Pulmonary artery endothelial cell (primary cell): ENCODE data around the gene MAP2K5. TPM values are rescaled to one million over a fixed set of nuclear protein-coding genes. Genes with fewer than 3 reads are reported as not detected.
"Not testable (repeated sequence)": the region's sequence is repeated elsewhere in the genome, so short reads cannot be mapped to it uniquely, and the experiment has no call there.

Source experiments
- DNase-seq: peaks from one replicate; pipeline ENCODE4 v3.0.0-alpha.2; 2011; ENCODE audit warnings: low read depth, low spot score
- total RNA-seq: library from RNA; depleted of rRNA; stranded (reverse); fragments of >200 nt; gene quantifications from 2 replicates; pipeline ENCODE4 v1.2.3, GENCODE V29; 2014

Gene MAP2K5
- total RNA-seq, 1 donor from 2014 or later, result 4.1 TPM

DNA sequence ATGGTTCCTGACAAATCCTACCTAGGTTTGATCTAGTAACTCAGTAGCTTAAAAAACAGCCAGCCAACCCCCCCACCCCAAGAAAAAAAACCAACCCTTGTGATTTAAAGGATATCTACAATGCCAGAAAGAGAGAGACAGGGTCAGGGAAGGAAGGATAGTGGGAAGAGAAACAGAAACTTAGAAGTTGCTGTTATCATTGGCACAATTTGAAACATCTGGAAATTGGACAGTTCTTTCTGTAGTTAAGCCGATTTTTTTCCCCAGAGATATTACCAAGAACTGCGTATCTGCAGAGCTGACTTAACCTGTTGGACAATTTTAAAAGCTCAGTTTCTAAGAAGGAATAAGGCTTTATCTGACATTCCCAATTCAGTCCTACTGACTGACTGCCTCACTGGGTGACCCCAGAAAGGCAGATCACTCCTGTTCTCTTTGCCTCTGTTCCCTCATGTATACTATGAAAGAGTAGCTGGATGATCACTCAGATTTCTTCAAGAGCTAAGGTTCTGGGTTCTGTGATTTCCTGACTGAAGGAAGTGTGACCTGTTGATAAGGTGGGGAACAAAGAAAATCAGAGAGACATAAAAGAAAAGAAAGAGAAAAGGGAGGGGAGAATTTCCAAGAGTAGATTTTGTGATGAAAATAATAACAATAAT lies 128.3 kb downstream of the MAP2K5 start:
- no peak for DNase-seq

DNA sequence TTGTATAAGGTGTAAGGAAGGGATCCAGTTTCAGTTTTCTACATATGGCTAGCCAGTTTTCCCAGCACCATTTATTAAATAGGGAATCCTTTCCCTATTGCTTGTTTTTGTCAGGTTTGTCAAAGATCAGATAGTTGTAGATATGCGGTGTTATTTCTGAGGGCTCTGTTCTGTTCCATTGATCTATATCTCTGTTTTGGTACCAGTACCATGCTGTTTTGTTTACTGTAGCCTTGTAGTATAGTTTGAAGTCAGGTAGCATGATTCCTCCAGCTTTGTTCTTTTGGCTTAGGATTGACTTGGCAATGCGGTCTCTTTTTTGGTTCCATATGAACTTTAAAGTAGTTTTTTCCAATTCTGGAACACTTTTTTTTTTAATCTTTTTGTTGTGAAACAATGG lies 130.3 kb downstream of the MAP2K5 start:
- DNase-seq, result not testable (repeated sequence)

DNA sequence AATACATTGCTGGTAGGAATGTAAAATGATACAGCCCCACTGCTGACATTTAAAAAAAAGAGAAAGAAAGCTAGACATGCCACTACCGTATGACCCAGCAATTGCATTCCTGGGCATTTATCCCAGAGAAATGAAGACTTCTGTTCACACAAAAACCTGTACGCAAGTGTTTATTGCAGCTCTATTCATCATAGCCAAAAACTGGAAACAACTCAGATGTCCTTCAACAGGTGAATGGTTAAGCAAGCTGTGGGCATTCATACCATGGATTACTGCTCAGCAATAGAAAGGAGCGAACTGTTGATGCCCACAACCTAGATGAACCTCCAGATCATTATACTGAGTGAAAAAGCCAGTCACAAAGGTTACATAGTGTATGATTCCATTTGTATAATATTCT lies 132.5 kb downstream of the MAP2K5 start:
- no peak for DNase-seq

DNA sequence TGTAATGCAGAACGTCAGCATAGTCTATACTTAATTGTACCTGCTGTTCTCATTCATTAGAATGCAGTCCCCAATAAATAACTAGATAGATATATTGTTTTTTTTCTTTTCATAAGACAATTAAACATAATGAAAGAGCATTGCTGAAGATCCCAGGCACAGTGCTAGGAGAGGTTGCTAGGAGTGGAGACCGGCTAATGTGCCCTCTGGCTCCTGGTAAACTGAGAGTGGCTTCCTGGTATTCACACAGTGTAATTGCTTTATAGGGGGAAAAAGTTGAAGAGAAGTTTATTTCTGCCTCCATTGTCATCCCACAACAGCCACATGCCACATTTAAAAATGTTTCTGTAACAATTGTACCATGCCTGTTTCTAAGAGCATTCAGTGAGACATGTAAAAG lies 135.6 kb downstream of the MAP2K5 start:
- DNase-seq, result no peak

DNA sequence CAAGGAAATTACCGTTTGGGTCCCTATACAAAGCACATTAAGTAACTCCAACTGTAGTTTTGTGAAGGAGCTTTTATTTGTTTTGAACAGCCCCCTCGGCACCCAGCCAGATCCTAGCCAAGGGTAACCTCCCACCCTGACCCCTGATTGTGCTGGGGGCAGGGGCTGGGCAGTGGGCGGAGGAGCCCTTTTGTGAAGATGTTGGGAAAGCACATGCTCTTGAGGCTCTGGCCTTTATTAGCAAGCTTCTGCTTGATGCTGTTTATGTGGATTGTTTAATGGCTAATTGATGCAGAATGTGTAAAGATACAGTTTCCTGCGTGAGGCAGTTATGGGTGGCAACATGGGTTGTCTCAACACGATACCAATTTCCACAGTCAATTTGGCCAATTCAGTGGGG lies 136.5 kb downstream of the MAP2K5 start:
- DNase-seq, result no peak

DNA sequence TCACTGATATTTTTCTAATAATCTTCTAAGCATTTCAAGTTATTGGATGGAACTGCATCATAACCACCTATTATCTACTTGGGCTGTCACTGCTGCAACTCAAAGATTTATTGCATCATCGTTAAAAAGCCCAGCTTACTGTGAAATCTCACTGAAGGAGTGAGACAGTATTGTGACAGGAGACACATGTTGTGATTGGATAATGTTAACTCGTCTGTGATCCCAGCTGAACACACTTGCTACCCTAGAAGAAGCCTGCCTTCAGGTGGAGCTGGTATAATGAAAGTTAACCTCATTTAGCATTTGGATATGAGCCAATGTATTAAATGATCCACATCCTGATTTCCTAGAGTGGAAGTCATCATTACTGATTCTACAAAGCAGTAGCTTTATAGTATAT lies 138.1 kb downstream of the MAP2K5 start:
- no peak for DNase-seq

DNA sequence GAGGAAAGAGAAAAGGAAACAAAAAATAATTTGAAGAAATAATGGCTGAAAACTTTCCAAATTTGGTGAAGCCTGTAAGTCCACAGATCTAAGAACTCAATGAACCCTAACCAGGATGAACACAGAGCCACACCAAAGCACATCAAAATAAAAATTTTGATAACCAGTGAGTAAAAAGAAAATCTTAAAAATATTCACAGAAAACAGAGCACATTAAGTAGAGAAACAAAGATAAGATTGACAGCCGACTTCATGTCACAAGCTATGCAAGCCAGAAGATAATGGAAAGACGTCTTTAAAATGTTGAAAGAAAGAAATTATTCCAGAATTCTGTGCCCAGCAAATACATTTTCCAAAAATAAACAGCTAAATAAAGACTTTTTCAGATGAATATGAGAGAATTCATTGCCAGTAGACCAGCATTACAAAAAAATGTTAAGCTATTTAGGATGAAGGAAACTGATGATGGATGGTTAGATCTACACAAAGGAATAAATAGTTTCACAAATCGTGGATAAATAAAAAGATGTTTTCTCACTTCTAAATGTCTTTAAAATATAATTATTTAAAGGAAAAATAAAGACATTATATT lies 142.6 kb downstream of the MAP2K5 start:
- DNase-seq, result peak; percentile 3

DNA sequence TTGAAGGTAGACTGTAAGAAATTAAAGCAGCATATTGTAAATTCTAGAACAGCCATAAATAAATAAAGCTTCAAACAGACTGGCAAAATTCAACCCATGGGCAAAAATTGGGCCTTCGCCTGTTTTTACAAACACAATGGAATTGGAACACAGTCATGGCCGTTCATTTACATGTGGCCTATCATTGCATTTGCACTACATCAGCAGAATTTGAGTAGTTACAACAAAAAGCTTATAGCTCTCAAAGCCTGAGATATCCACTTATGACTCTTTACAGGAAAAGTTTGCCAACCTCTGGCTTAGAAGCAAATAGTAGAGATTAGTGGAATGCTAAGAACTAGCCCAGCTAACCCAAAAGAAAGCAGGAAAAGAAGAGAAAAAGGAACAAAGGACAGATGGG lies 143.2 kb downstream of the MAP2K5 start:
- no peak for DNase-seq

DNA sequence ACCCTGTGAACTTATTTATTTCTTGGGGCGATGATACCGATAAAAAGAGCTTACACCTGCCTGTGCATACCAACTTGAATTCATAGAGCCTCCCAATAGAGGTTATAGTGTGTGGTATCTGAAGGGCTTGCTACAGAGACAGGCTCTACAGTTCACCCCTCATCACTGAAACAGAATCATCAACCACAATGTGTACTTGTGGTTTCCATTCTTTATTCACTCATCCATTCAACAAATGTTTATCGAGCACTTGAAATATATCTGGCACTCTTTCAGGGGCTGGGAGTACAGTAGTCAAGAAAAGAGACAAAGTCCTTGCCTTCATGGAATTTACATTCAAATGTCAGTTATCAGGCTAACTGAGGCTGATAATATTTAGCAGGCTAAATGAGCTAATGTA lies 148.4 kb downstream of the MAP2K5 start:
- DNase-seq, result no peak

DNA sequence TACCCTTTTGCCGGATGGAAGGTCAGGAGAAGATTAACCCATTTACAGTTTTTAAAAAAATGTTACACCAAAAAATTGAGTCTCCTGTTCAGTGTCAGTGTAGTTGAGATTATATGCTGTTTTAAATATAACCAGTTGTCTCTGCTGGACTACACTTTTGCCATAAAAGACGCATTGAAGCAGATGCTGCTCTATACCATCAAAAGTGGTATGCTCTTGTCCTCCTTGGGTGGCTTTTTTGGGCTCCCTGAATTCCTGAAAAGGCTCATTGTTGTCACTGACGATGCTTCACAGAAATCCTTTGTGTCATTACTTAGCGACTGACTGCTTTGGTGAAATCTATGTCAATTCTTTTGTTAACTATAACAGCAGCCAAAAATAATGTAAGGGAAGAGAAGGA lies 148.9 kb downstream of the MAP2K5 start:
- DNase-seq, result no peak

DNA sequence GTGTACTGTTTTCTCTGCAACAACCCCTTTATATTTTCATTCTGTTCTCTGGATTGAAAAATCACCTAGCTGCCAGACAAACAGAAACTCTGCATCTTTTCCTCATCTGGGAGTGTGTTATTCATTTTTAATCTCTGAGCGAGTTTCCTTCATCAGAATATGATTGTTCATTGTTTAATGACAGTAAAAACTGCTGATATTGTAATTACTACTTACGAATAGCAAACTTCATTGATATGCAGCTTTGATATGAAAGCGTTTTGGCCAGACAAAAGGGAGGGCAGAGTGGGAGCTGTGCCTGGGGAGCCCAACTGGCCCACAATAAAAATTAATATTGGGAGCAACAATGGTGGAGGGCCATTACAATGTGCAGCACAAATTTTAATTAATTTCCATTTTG lies 150.1 kb downstream of the MAP2K5 start:
- DNase-seq, result no peak

DNA sequence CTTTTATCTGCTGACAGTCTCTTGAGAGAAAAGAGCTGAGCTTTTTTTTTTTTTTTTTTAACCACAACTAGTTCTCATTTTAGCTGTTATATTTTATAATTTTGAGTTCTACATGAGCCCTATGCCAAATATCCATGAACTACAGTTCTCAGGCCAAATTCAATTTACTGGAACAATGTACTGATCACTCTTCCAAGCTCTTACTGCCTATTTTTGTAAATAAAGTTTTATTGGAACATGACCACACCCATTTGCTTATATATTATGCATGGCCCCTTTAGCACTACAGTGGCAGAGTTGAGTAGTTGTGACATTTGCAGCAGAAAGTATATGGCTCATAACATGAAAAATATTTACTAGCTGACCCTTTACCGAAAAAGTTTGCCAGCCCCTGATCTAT lies 153.6 kb downstream of the MAP2K5 start:
- no peak for DNase-seq

DNA sequence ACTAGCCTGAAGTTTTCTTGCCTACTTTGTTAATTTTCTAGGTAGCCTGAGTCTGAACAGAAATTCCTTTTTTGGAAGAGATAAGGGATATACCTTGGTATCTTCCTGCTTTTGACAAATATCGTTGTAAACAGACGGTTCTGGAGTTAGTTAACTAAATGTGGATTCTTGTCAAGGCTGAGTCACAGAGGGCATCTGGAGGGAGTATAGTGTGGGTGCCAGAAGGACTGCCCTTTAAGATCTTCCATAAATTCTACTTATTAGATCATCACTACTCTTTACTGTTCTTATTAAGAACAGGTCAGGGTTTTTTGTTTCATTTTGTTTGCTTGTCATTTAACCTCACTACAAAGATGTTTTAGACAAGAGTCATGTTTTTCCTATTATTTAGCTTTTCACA lies 157.5 kb downstream of the MAP2K5 start:
- no peak for DNase-seq

DNA sequence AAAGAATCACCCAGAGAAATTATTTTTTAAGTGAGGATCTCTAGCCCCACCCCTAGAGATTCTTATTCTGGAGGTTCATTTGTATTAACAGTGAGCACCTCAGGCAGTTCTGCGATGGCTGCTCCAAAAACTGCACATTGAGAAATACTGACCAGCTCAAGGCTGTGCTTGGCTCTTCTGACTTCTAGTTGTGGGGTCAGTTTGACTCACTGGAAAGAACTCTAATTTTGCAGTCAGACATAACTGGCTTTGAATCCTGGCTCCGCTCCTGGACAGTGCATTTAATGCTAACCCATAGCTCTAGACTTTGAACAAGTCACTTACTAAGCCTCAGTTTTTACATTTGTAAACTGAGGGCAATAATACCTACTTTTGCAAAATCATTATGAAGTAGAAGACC lies 159.2 kb downstream of the MAP2K5 start:
- no peak for DNase-seq

DNA sequence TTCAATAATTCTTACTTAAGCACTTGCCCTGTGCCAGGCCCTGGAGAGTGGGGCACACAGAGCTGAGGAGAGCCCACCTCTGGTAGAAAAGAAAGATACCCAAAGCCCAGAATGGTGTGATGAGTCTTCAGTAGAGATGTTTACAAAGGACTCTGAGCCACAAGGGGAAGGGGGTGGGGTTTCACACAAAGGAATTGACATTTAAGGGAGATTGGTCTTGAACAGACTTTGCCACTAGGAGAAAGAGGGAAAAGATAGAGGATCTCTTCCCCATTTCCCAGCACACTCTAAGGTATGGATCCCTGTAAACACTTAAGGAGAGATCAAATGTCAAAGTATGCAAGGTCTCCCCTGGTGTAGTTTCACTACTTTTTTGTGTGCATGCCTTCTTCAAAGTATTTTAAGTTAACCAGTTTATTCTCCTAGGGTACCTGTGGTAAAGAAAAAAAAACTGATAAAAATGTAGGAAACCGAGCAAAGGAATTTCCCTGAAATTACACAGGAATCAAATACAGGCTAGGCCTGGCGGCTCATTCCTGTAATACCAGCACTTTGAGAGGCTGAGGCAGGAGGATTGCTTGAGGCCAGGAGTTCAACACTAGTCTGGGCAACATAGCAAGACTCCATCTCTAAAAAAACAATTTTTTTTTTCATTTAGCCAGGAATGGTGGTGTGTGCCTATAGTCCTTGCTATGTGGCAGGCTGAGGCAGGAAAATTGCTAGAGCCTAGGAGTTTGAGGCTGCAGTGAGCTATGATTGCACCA lies 165.2 kb downstream of the MAP2K5 start:
- DNase-seq, result no peak

DNA sequence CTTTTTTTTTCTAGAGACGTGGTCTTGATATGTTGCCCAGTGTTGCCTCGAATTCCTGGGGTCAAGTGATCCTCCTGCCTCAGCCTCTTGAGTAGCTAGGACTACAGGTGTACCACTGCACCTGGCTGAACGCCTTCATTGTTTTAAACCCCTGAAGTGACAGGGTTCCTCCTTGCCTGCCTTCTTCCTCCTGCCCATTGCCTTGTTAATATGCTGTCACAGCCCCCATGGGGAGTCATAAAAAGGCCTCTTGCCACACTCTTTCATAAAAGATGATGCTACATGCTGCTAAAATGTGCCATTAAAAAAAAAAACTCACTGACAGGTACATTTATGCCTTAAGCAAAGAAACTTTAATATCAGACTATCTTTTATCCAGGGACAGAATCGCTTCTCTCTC lies 166.0 kb downstream of the MAP2K5 start:
- DNase-seq, result no peak

DNA sequence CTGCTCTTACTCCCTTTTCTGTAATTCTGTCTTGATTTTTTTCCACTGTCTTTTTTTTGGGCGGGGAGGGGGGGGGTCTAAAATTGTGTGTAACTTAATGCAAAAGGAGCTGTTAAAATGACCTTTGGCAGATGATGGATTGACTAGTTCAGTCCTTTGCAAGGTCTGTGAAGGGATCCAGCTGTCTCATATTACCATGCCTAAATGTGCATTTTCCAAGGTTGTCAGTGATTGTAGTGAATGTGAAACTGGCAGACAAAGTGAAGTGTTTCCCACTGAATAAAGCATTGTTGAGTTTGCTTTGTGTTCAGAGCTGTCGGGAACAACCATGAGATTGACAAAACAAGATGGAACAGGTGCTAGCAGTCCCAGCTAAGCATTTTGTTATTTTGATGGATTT lies 172.7 kb downstream of the MAP2K5 start:
- no peak for DNase-seq

DNA sequence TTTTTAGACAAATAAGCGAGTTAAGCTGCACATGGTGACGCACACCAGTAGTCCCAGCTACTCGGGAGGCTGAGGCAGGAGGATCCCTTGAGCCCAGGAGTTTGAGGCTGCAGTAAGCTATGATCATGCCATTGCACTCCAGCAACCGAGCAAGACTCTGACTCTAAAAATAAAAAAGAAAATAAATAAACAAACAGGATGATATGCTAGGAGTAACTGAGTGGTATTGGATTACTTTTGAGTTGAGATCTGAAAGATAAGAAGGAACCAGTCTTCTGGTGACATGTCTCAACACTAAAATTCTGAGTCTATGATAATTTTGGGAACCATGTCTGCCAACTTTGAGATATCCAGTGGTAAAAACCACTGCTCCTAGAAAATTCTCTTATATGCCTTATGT lies 173.7 kb downstream of the MAP2K5 start:
- no peak for DNase-seq

DNA sequence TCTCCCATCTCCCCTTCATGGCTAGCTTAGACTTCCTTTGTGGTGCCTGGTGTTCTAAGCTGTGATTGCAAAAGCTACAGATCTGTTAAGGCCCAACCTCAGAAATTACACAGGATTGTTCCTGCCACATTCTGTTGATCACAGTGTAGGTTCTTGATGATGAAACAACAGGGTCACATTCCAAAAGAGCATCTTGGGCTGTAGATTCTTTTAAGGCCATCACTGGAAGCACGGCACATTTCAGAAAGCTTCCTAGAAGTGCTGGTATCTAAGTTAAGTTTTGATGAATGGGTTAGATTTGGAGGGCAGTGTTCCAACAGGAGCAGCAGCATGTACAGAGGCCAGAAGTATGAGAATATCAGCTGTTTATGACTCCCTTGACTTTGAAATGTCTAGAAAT lies 175.3 kb downstream of the MAP2K5 start:
- DNase-seq, result no peak

DNA sequence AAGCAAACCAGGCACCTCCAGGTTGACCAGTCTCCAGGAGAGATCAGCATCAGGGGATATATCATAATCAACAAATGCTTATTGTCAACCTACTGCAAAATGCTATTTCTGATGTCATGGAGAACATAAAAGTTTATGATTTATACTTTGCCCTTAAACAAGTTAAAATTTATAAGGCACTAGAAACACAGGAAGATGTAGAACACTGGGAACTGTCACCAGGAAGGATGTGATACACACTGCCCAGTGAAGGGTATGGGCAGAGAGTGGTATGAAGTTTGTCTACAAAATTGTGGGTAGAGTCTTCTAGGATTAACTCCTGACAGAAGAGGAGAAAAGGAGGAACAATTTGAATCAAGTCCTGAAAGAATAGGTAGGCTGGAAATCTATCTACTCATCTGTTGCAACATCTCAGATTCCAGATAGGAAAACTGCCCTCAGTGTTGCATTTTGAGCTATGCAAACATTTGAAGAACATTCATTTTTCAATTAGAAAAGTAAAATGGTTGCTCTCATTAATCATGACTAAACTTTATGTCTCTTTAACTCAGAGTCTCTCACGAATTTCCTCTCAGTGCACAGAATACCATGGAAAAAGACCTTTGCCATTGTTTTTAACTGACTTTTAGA lies 176.9 kb downstream of the MAP2K5 start:
- no peak for DNase-seq

DNA sequence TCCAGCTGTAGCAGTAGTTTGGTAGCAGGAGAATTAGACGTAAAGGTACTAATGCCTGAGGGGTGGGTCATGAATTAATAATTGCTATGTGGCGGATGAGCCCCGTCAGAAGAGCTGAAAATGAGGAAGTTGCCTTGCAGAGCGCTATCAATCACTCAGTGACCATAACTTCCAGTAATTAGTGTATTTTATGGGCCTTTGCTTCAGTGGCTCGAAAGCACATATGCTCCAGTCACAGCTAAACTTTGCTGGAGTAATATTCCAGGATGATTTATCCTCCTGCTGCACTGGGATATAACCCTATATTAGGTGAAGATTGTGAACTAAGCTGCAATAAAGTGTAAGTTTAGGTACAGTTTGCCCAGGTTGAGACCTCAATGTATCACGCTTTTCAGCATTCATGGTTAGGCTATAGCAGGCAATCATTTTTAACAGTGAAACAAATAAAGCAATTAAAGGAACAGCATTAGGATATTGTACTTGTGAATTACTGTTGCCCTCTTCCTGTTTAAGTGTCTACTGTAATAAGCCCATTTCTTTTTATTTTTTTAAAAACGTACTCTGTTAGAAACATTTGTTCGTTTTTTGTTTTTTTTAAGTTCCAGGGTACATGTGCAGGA lies 178.2 kb downstream of the MAP2K5 start:
- no peak for DNase-seq
